ENCODE measurements around the gene EIF3M. TPM values are rescaled to one million over a fixed set of nuclear protein-coding genes. Genes with fewer than 3 reads are reported as not detected.

Gene EIF3M
- total RNA-seq, result 203 and 464 TPM in 2 replicates

GRCh38 chr11:32583459-32584271, at the start of gene EIF3M:
TSS of gene EIF3M (plus strand) at chr11:32583831. CDS start at chr11:32583888, 57 bp downstream.

Other genes with a start within 250 kb of the EIF3M start
- gene WT1, start 148.3 kb upstream of the EIF3M start, total RNA-seq, result under 0.01 TPM in 1 of 2 replicates, not detected in the other
- not detected in 2 replicates for gene CCDC73, start 210.8 kb downstream of the EIF3M start, total RNA-seq
- 4.9 and 9.4 TPM in 2 replicates for gene PRRG4, start 246.1 kb downstream of the EIF3M start, total RNA-seq